Measurements from ENCODE around the gene CHCHD6.

CHCHD6 gene

GRCh38 chr3:126721246-126721645, 17.2 kb downstream of the CHCHD6 start:
- TF ChIP-seq, protein P1, sequence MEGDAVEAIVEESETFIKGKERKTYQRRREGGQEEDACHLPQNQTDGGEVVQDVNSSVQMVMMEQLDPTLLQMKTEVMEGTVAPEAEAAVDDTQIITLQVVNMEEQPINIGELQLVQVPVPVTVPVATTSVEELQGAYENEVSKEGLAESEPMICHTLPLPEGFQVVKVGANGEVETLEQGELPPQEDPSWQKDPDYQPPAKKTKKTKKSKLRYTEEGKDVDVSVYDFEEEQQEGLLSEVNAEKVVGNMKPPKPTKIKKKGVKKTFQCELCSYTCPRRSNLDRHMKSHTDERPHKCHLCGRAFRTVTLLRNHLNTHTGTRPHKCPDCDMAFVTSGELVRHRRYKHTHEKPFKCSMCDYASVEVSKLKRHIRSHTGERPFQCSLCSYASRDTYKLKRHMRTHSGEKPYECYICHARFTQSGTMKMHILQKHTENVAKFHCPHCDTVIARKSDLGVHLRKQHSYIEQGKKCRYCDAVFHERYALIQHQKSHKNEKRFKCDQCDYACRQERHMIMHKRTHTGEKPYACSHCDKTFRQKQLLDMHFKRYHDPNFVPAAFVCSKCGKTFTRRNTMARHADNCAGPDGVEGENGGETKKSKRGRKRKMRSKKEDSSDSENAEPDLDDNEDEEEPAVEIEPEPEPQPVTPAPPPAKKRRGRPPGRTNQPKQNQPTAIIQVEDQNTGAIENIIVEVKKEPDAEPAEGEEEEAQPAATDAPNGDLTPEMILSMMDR (IDR thresholded peaks at IDR 0.05; ENCODE audit: low read depth, low read length): no peak
- no peak overlapping the region for H3K4me3 ChIP-seq (ENCODE audit: low read depth, low read length)

- H3K4me3 ChIP-seq (ENCODE audit: low read depth, low read length): no peak overlapping the region
- TF ChIP-seq, protein P1 (IDR thresholded peaks at IDR 0.05; ENCODE audit: low read depth, low read length): no peak
Observed at GRCh38 chr3:126723237-126723636, 19.2 kb downstream of the CHCHD6 start.

DNA sequence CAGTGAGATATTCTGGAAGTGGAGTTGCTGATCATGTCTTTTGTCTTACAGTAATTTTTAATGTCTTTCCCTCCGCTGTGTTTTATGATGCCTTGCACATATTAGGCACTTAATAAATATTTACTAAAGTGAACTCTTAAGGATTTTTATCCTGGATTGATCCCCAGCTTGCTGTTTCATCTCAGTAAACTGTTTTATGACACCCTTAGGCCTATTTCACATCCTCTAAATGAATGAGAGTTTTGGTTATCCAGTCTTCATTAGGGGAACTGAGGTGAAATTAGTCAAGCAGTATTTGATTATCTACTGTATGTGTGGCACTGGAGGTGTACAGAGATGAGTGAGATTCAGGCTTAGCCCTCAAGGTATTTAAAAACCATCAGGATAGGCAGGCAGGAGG, 19.8 kb downstream of the CHCHD6 start:
- H3K4me3 ChIP-seq (ENCODE audit: low read depth, low read length): no peak overlapping the region
- TF ChIP-seq, protein P1 (IDR thresholded peaks at IDR 0.05; ENCODE audit: low read depth, low read length): no peak

DNA sequence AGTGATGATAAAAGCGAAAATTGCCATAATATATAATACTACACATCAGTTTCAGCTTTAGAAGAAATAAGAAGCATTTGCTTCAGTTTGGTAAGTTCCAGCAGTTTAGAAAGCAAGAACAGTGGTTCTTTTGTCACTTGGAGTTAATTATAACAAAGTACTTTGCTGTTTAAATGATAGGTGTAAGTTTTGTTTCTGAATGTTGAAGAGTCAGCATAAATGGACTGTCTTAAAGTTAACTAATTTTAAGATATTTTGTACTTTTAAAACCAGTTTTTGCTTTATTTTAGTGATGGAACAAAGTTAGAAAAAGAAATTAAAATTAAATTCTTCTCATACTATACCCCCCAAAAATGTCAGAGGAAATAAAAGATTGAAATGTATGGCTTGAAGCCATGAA, 24.6 kb downstream of the CHCHD6 start:
- TF ChIP-seq, protein P1 (IDR thresholded peaks at IDR 0.05; ENCODE audit: low read depth, low read length): no peak
- no peak overlapping the region for H3K4me3 ChIP-seq (ENCODE audit: low read depth, low read length)

GRCh38 chr3:126730376-126730775, 26.3 kb downstream of the CHCHD6 start:
- TF ChIP-seq, protein P1 (IDR thresholded peaks at IDR 0.05; ENCODE audit: low read depth, low read length): no peak
- no peak overlapping the region for H3K4me3 ChIP-seq (ENCODE audit: low read depth, low read length)

- H3K4me3 ChIP-seq (ENCODE audit: low read depth, low read length): no peak overlapping the region
- TF ChIP-seq, protein P1 (IDR thresholded peaks at IDR 0.05; ENCODE audit: low read depth, low read length): no peak
Observed at GRCh38 chr3:126731044-126731443, 27.0 kb downstream of the CHCHD6 start.

GRCh38 chr3:126732281-126733060, 28.4 kb downstream of the CHCHD6 start:
- no peak overlapping the region for H3K4me3 ChIP-seq (ENCODE audit: low read depth, low read length)
- TF ChIP-seq, protein P1 (IDR thresholded peaks at IDR 0.05; ENCODE audit: low read depth, low read length): no peak

Data from WI38 (cell line).